Fibroblast of lung (primary cell): ENCODE data around the gene CHCHD6.

Experiments
- EZH2 ChIP-seq: IDR thresholded peaks from 2 replicates; pipeline ENCODE4 v1.5.1; 2012; ENCODE audit warnings: low read length, control low read depth, mild to moderate bottlenecking; ENCODE audit errors: missing control alignments
- TF ChIP-seq, protein P1 (sequence below), 2 donors: IDR thresholded peaks in 1 of 2; conservative IDR thresholded peaks in 1 of 2; 1 replicate in 1 of 2; 2 replicates in 1 of 2; pipeline ENCODE4 v1.5.1; 2011 to 2012; ENCODE audit warnings: low read length in 2 of 2, control low read depth in 1 of 2, inconsistent platforms in 1 of 2, low read depth in 1 of 2, mild to moderate bottlenecking in 1 of 2

DNA sequence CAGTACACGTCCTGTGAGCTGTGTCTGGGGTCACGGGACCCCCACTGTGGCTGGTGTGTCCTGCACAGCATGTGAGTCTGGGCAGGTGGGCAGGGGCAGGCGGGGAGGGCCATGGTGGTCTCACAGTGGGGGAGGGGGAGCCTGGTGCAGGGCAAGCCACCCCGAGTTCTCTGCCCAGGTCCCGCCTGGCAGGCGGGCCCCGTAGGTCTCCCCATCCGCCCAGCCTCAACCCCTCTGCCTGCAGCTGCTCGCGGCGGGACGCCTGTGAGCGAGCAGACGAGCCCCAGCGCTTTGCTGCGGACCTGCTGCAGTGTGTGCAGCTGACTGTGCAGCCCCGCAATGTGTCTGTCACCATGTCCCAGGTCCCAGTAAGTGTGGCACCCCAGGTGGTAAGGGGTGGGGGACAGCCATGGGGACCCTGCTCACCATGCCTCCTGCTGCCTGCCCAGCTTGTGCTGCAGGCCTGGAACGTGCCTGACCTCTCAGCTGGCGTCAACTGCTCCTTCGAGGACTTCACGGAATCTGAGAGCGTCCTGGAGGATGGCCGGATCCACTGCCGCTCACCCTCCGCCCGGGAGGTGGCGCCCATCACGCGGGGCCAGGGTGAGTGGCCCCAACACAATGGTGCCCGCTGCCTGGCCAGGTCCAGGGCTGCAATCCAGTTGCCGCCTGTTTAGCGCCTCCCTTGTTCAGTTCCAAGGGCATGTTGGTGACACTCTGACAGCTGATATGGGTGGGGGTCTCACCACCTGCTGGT, 300.8 kb downstream of the CHCHD6 start:
- TF ChIP-seq, protein P1, sequence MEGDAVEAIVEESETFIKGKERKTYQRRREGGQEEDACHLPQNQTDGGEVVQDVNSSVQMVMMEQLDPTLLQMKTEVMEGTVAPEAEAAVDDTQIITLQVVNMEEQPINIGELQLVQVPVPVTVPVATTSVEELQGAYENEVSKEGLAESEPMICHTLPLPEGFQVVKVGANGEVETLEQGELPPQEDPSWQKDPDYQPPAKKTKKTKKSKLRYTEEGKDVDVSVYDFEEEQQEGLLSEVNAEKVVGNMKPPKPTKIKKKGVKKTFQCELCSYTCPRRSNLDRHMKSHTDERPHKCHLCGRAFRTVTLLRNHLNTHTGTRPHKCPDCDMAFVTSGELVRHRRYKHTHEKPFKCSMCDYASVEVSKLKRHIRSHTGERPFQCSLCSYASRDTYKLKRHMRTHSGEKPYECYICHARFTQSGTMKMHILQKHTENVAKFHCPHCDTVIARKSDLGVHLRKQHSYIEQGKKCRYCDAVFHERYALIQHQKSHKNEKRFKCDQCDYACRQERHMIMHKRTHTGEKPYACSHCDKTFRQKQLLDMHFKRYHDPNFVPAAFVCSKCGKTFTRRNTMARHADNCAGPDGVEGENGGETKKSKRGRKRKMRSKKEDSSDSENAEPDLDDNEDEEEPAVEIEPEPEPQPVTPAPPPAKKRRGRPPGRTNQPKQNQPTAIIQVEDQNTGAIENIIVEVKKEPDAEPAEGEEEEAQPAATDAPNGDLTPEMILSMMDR (conservative IDR thresholded peaks at IDR 0.05 in 1 of 2, IDR thresholded peaks at IDR 0.05 in 1 of 2; ENCODE audit: low read depth in 1 of 2, low read length in 2 of 2) = no peak
- TF ChIP-seq EZH2 = no peak
